Thyroid gland (tissue), 4 donors: ENCODE measurements around the gene CAPN13.

Experiments
- POLR2A ChIP-seq, 2 donors: fragments of 450-650 bp; IDR thresholded peaks; one replicate each; pipeline ENCODE4 v1.6.1; 2017; ENCODE audit warnings: antibody characterized with exemption in 2 of 2, mild to moderate bottlenecking in 2 of 2, moderate library complexity in 1 of 2
- TF ChIP-seq, protein P1 (sequence below), 6 experiments: fragments of 200-600 bp in 3 of 6; fragments of 450-650 bp in 3 of 6; sonication (generic) in 3 of 6; IDR thresholded peaks; one replicate each; pipeline ENCODE4 v1.5.1; 2016 to 2019; ENCODE audit warnings: antibody characterized with exemption in 6 of 6, mild to moderate bottlenecking in 2 of 6, inconsistent platforms in 1 of 6, moderate library complexity in 1 of 6

DNA sequence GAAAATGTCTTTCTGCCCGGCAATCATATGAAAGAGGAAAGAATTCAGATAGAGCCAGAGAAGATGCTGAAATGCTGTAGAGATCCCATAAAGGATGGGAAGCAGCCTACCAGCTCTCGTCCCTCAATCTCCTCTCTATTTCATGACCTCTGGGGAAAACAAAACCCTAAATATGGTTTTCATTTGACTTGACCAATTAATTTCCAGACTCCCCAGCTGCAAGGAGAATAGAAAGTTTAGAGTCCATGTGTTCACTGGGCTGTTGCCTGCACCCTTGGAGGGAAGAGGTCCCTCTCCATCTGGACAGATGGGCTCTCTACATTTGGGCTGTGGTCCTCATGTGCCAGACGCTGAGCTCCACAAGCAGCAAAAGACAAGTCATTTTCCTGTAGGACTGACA is 40.6 kb downstream of the CAPN13 start:
- no peak for TF ChIP-seq POLR2A (IDR thresholded peaks at IDR 0.05)
- TF ChIP-seq, protein P1, sequence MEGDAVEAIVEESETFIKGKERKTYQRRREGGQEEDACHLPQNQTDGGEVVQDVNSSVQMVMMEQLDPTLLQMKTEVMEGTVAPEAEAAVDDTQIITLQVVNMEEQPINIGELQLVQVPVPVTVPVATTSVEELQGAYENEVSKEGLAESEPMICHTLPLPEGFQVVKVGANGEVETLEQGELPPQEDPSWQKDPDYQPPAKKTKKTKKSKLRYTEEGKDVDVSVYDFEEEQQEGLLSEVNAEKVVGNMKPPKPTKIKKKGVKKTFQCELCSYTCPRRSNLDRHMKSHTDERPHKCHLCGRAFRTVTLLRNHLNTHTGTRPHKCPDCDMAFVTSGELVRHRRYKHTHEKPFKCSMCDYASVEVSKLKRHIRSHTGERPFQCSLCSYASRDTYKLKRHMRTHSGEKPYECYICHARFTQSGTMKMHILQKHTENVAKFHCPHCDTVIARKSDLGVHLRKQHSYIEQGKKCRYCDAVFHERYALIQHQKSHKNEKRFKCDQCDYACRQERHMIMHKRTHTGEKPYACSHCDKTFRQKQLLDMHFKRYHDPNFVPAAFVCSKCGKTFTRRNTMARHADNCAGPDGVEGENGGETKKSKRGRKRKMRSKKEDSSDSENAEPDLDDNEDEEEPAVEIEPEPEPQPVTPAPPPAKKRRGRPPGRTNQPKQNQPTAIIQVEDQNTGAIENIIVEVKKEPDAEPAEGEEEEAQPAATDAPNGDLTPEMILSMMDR (IDR thresholded peaks at IDR 0.05) = no peak
